GM12875 (cell line): ENCODE measurements around the gene TRIM62.
A peak's percentile ranks its signal among the peaks of the same experiment; 100 is the strongest.
"Not testable (repeated sequence)": the region's sequence is repeated elsewhere in the genome, so short reads cannot be mapped to it uniquely, and the experiment has no call there.

Experiments
- H3K4me3 ChIP-seq: one replicate; pipeline ENCODE4 v1.5.1; 2011; ENCODE audit warnings: low read depth, low read length, control low read depth
- CTCF ChIP-seq: IDR thresholded peaks from 2 replicates; pipeline ENCODE4 v1.5.1; 2011; ENCODE audit warnings: low read depth, mild to moderate bottlenecking, control low read depth, inconsistent platforms, low read length, moderate library complexity, borderline replicate concordance; ENCODE audit not compliant: insufficient read depth

Gene TRIM62

GRCh38 chr1:33143176-33143575 lies 38.7 kb downstream of the TRIM62 start:
- H3K4me3 ChIP-seq, result no peak overlapping the region
- no peak for TF ChIP-seq CTCF

DNA sequence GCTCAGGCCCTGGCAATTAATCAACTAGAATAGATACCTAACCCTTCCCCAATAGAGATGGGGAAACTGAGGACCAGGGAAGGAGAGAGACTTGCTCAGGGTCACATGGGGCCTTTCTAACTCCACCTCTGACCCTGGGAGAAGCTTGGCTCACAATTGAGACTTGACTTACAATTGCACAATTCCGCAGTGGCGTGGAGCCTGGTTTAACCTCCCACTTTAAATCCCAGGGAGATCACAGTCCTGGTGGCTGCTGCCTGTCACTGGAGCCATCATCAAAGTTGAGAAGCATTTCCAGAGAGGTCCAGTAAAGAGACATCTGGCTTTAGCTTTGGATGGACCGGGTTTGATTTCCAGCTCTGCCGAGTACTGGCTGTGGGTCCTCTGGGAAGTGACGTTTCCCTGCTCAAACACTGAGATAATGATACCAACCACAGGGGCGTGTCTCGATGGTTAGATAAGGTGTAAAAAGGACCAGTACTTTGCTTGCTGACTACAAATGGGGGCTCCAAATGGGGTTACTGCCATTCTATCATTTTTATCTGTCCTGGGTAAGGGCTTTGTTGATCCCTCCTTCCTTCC lies 39.3 kb downstream of the TRIM62 start:
- no peak overlapping the region for H3K4me3 ChIP-seq
- no peak for TF ChIP-seq CTCF

DNA sequence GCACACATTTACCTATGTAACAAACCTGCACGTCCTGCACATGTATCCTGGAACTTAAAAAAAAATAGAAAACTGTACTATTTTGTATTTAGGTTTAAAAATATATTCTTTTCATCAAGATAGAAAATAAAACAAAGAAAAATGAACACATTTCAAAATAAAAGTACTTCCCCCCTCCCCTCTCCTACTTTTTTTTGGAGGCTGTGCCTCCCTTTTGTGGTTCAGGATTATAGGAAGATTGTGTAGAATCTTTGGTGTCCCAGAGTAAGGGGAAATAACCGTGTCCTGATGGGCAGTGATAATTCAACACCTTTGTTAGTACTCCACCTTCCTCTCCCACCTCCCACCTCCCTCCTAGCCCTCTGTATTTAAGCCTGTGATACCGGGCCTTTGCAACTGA lies 40.1 kb downstream of the TRIM62 start:
- H3K4me3 ChIP-seq, result no peak overlapping the region
- TF ChIP-seq CTCF, result no peak

GRCh38 chr1:33141216-33141615 lies 40.6 kb downstream of the TRIM62 start:
- no peak for TF ChIP-seq CTCF

GRCh38 chr1:33140153-33141149 lies 41.4 kb downstream of the TRIM62 start:
- H3K4me3 ChIP-seq, result no peak overlapping the region
- no peak for TF ChIP-seq CTCF

More at GRCh38 chr1:33141216-33141615, 40.6 kb downstream of the TRIM62 start:
- H3K4me3 ChIP-seq, result no peak overlapping the region

DNA sequence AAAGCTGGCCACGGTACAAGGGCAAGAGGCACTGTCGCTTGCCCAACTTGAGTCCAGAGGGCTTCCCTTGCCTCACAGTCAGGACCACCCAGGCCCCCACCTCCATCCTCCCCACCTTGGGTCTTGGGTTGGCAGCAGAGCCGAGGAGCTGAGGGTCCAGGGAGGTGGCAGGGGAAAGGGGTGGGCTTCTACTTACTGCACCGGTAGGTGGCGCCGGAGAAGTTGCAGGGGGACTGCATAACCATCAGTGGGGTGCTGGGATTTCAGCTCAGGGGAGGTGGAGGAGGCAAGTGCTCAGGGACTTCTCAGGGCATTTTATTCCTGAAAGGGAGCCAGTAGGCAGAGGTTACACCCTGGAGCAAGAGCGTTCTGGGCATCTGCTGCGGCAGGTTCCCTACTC lies 44.0 kb downstream of the TRIM62 start:
- no peak overlapping the region for H3K4me3 ChIP-seq
- peak; percentile 79 for TF ChIP-seq CTCF

DNA sequence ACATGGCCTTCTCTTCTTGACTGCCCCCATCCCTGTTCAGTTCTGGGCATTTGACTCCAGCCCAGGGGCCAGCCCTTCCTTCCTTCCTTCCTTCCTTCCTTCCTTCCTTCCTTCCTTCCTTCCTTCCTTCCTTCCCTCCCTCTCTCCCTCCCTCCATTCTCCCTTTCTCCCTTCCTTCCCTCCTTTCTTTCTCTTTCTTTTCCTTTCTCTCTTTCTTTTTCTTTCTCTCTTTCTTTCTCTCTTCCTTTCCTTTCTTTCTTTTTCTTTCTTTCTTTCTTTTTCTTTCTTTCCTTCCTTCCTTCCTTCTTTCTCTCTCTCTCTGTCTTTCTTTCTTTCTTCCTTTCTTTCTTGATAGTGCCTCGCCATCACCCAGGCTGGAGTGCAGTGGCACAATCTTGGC lies 45.8 kb downstream of the TRIM62 start:
- H3K4me3 ChIP-seq, result not testable (repeated sequence)
